ENCODE measurements around the gene PRXL2A. TPM values are rescaled to one million over a fixed set of nuclear protein-coding genes. Genes with fewer than 3 reads are reported as not detected.

PRXL2A gene
- total RNA-seq, 1 donor from 2014 or later = 119 TPM

GRCh38 chr10:80485946-80486764 lies 77.8 kb downstream of the PRXL2A start:
- DNase-seq = no peak
- intact Hi-C loops (cut with micrococcal nuclease) = no loop called here
- ATAC-seq = peak; percentile 38

Other genes with a start within 250 kb of the PRXL2A start
- gene ANXA11, start 203.0 kb upstream of the PRXL2A start, total RNA-seq = 405 TPM
- gene MAT1A, start 118.9 kb upstream of the PRXL2A start, total RNA-seq = not detected
- gene DYDC1, start 51.8 kb upstream of the PRXL2A start, total RNA-seq = not detected
- gene DYDC2, start 51.8 kb upstream of the PRXL2A start, total RNA-seq = not detected
- 41.2 TPM for gene TSPAN14, start 45.8 kb downstream of the PRXL2A start, total RNA-seq
- not detected for gene SH2D4B, start 129.4 kb downstream of the PRXL2A start, total RNA-seq